ENCODE results near the gene C1QTNF1. TPM values are rescaled to one million over a fixed set of nuclear protein-coding genes. Genes with fewer than 3 reads are reported as not detected.

The C1QTNF1 gene
- total RNA-seq, 2 experiments from 2014 or later: 0.12 to 0.14 TPM

GRCh38 chr17:79098282-79098867, 74.4 kb downstream of the C1QTNF1 start:
- Mint-ChIP-seq H3K27me3 (peaks cover 61% of the 10 kb centered on the region), H3K9me3 (no peaks in the 10 kb centered on the region), H3K4me3 (no peak overlapping the region), H3K27ac (no peak overlapping the region), H3K36me3 (no peaks in the 10 kb centered on the region), H3K4me1 (peaks cover 1% of the 10 kb centered on the region)
- DNase-seq: no peak

Other genes starting within 250 kb of the C1QTNF1 start
- gene CYTH1, start 241.9 kb upstream of the C1QTNF1 start, total RNA-seq: 10 to 100 TPM; 88.9 to 89.6 TPM
- 100 to 1,000 TPM; 126 to 128 TPM for gene USP36, start 183.4 kb upstream of the C1QTNF1 start, total RNA-seq
- gene CEP295NL, start 121.0 kb upstream of the C1QTNF1 start, total RNA-seq: under 1 TPM in 1 of 2 experiments, not detected in 1; 0.19 TPM
- 1 to 10 TPM; 1.2 to 1.3 TPM for gene TIMP2, start 98.8 kb upstream of the C1QTNF1 start, total RNA-seq
- gene LGALS3BP, start 44.2 kb upstream of the C1QTNF1 start, total RNA-seq: 10 to 100 TPM; 86.8 to 89.7 TPM
- 10 to 100 TPM; 39.3 to 43.1 TPM for gene CANT1, start 14.4 kb upstream of the C1QTNF1 start, total RNA-seq
- 10 to 100 TPM; 23.4 to 26.3 TPM for gene ENGASE, start 50.7 kb downstream of the C1QTNF1 start, total RNA-seq